Measurements from ENCODE around the gene CRISP3.

- TF ChIP-seq RORB (CRISPR knock-in tag; IDR thresholded peaks at IDR 0.05): no peak
- no peak for TF ChIP-seq ZNF416 (CRISPR knock-in tag; IDR thresholded peaks at IDR 0.05)
- TF ChIP-seq CTCF (IDR thresholded peaks at IDR 0.05): no peak
- TF ChIP-seq MAX (CRISPR knock-in tag; IDR thresholded peaks at IDR 0.05): no peak
- no peak for TF ChIP-seq JUN (CRISPR knock-in tag; IDR thresholded peaks at IDR 0.05)
- TF ChIP-seq TEAD1 (CRISPR knock-in tag; IDR thresholded peaks at IDR 0.05): no peak
- TF ChIP-seq ATF3 (CRISPR knock-in tag; conservative IDR thresholded peaks at IDR 0.05): no peak
- TF ChIP-seq ELF4 (CRISPR knock-in tag; IDR thresholded peaks at IDR 0.05; ENCODE audit: low read depth): no peak
- no peak for TF ChIP-seq AFF4 (CRISPR knock-in tag; IDR thresholded peaks at IDR 0.05; ENCODE audit: borderline replicate concordance)
- no peak for TF ChIP-seq ZNF219 (CRISPR knock-in tag; IDR thresholded peaks at IDR 0.05; ENCODE audit: borderline replicate concordance)
- TF ChIP-seq USF2 (CRISPR knock-in tag; IDR thresholded peaks at IDR 0.05): no peak
- TF ChIP-seq CREB1 (CRISPR knock-in tag; IDR thresholded peaks at IDR 0.05): no peak
These were observed 38.5 kb upstream of the CRISP3 start for GRCh38 chr6:49782725-49783124.
